Activated effector memory CD4-positive, alpha-beta T cell treated with anti-CD3 and anti-CD28 coated beads, Interleukin-2, amount 50 U/mL, for 16 hours (primary cell): Measurements from ENCODE around the gene CAMTA1.
"Not testable (repeated sequence)": the region's sequence is repeated elsewhere in the genome, so short reads cannot be mapped to it uniquely, and the experiment has no call there.

Experiments
- DNase-seq: peaks from one replicate; pipeline ENCODE4 v3.0.0-alpha.2; 2020

Gene CAMTA1

GRCh38 chr1:7121622-7121988 is 336.4 kb downstream of the CAMTA1 start:
- no peak for DNase-seq

- DNase-seq: no peak
Measured at GRCh38 chr1:7127322-7128075, 342.2 kb downstream of the CAMTA1 start.

DNA sequence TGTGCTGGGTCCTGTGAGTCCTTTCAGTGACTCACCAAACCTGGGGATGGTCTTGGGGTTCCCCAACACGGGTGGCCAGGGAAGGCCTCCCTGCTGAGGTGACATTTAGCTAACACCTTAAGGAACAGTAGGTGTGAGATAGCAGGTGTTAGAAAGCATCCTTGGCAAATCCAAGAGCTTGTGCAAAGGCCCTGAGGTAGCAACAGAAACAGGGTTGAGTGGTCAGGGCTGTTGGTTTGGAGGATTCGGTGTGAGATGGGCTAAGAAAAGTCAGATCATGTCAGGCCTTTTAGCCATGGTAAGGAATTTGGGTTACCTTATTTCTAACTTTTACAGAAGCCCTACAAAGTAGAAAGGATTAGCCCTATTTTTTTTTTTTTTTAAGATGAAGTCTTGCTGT is 343.0 kb downstream of the CAMTA1 start:
- no peak for DNase-seq

DNA sequence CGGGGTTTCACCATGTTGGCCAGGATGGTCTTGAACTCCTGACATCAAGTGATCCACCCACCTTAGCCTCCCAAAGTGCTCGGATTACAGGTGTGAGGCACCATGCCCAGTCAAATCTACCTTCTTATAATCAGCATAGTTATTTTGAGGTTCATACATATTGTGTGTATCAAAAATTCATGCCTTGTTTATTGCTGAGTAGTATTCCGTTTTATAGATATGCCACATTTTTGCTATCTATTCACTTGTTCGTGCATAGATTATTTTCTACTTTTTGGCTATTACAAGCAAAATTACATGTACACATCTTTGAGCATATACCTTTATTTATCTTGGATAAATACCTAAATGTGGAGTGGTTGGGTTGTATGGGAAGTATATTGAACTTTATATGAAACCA is 344.9 kb downstream of the CAMTA1 start:
- DNase-seq: no peak

- no peak for DNase-seq
Measured at GRCh38 chr1:7135493-7135892, 350.2 kb downstream of the CAMTA1 start.

DNA sequence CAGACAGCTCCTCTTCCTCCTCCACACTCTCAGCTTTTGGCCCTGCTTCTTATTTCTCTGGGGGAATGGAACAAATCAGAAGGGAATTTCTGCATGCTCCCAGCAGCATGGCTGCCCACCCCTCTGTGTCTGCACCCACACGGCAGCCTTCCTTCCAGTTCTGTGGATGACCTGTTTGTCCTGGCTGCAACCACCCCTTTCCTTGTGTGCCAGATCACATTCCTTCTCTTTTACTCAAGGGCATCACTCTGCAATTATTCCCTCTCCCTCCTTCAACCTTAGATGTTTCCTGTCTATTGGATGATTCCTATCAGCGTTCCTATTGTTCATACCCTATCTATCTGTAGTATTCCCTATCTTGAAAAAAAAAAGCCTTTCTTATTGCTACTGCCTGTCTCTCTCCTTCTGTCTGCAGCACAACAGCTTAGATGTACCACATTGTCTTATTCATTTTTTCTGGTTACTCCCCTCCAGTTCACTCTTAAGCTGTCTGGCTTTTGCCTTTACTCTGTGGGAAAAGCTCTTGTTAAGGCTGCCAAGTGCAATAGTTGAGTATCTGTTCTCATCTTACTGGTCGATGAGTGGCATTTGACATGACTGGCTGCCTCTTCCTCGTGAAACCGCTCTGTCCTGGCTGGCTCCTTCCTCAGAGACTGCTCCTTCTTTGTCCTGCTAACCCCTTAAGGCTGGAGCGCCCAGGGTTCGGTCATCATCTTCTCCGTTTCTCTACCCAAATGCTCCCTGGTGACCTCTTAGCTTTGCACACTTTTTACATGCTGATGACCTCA is 351.1 kb downstream of the CAMTA1 start:
- DNase-seq: no peak

GRCh38 chr1:7140251-7140650 is 355.0 kb downstream of the CAMTA1 start:
- DNase-seq: no peak

GRCh38 chr1:7145947-7146346 is 360.7 kb downstream of the CAMTA1 start:
- DNase-seq: no peak

DNA sequence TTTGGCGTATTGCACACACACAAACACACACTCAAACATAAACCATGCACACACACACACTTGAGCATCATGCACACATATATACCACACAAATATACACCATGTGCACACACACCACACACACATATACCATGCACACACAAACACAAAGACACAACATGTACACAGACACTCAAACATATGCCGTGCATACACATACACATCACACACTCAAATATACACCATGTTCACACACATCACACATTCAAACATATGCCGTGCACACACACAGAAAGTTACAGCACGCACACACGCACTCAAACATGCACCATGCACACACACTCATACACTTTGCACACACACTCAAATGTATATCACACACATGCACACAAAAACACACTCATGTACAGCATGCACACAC is 361.5 kb downstream of the CAMTA1 start:
- no peak for DNase-seq

DNA sequence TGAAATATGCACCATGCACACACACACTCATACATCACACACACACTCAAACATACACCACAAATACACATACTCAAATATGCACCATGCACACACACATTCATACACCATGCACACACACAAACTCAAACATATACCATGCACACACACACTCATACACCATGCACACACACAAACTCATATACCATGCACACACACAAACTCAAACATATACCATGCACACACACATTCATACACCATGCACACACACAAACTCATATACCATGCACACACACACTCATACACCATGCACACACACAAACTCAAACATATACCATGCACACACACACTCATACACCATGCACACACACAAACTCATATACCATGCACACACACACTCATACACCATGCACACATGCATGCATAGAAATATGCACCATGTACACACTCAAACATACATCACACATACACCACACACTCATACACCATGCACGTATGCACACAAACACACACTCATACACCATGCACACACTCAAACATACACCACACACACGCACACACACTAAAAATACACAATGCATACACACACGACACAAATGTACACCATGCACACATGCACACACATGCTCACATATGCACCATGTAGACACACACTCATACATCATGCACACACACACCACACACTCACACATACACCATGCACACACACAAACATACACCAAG is 362.5 kb downstream of the CAMTA1 start:
- DNase-seq: not testable (repeated sequence)

DNA sequence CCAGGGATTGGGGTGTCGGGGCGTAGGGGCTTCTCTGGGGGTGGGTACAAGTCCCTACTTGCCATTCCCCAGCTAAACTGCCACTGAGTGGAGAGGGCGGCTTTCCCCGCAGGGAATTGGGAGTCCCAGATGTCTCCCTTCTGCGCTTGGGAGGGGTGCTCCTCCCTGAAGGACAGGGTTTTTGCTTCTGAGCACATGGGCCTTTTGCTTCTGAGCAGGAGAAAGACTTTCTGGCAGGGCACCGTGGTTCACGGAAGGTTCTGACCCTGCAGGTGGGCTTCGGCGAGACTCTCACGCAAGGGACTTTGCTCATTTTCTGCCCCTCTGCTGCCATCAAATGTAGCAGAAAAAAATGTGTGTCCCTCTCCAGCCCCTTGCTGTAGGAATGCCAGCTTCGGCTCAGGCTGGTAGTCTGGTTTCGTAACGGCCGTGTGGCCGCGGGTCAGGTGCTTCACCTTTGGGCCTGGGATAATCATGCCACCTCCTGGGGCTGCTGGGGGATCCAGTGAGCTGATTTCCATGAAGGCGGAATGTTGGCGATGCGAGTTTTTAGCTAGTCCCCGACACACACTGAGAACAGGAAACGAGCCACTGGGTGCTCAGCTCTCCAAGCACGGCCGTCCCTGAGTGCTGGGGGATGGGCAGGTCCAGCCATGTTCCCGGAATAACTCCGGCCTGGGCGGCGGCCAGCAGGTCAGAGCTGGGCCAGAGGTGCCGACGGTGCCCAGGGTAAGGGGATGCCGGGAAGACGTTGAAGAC is 364.0 kb downstream of the CAMTA1 start:
- no peak for DNase-seq

DNA sequence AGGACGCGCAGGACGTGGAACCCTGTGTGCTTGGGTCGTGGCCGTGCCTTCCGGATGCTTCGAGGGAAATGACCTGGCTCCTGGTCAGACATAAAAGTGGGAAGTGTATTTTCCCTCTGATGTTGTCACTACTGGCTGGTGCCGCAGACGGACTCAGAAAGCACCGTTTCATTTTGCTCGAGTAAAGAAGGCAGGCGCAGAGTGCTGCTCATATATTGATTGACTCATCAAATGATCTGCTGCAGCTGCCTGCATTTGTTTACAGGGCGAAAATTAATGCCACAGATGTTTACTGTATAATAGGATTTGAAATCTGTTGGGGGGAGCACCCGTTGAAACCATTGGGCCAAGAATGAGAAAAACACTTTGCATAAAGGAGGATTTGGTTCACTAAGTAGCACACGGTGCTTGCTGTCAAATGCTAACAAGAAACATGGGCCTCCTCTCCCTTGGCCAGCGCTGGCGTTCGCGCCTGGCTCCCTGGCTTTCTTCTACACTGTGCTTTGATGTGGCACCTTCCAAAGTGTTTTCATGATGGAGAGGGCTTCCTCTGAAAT is 365.5 kb downstream of the CAMTA1 start:
- no peak for DNase-seq

GRCh38 chr1:7151978-7152377 is 366.7 kb downstream of the CAMTA1 start:
- no peak for DNase-seq

DNA sequence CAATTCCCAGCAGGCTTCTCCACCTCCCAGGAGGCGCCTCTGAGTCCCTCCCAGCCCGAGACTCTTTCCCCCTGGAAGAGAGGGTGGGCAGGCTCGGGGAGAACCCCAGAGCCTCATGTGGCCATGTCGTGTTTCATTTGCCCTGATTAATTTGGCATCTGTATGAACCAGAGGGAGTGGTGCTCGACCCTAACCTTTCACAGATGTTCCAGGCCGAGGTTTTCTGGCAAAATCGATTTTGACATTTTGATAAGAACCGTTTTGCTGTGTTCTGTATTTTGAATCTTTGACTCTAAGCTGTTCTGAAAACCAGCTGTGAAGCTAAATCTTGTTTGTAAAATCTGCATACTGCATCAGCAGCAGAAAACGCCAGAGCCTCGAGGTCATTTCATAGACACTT is 367.4 kb downstream of the CAMTA1 start:
- no peak for DNase-seq

DNA sequence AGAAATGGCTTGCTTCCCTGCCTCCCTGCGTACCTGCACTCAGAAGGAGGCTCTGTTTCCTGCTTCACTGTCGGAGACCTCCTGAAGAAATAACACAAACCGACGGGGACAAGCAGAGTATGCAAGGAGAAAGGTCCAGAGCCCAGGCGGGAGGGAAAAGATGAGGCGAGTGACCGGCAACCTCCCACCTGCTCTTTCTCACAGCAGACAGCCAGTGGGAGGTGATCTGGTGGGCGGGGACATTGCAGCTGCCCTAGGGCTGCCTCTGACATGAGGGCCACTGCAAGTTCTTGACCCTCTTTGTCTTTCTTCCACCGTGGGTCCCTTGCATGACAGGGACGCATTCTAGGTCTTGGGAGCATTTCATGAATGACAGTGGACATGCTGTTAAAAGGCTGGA is 368.2 kb downstream of the CAMTA1 start:
- no peak for DNase-seq

GRCh38 chr1:7159116-7159781 is 374.0 kb downstream of the CAMTA1 start:
- no peak for DNase-seq

GRCh38 chr1:7168554-7168953 is 383.3 kb downstream of the CAMTA1 start:
- DNase-seq: not testable (repeated sequence)

DNA sequence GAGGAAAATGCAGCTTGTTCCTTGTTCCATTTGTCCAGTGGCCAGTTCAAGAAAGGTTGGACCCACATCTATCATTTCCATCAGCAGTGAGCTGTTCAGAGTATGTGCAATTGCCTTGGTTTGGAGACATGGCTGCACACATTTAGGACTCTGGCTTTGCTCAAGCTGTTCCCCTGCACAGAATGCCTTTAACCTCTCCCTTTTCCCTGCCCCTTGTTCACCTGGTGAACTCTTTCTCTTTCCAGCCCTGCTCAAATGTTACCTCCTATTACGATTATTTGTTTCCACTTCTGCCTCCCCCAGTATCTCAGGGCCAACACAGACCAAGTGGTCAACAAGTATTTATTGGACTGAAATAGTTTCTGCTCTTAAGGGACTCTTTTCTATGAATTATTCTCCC is 385.9 kb downstream of the CAMTA1 start:
- no peak for DNase-seq

GRCh38 chr1:7171574-7171973 is 386.3 kb downstream of the CAMTA1 start:
- no peak for DNase-seq

DNA sequence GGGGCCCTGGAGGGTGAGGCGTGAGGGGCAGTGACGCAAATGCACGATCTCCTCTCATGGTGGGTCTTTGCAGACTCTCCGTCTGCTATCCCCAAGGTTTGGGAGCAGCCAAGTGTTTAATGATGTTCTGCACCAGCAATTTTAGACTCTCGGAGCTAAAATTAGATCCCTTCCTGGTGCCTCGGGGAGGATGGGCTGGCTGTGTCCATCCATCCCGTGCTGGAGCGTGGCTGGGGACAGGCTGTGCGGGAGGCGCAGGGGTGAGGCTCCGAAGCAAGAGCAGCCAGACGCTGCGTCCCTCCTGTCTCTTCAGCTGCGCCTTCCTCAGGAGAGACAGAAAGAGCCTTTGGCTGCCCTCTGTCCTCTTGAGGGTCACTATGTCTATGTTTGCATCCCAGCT is 387.6 kb downstream of the CAMTA1 start:
- DNase-seq: no peak

DNA sequence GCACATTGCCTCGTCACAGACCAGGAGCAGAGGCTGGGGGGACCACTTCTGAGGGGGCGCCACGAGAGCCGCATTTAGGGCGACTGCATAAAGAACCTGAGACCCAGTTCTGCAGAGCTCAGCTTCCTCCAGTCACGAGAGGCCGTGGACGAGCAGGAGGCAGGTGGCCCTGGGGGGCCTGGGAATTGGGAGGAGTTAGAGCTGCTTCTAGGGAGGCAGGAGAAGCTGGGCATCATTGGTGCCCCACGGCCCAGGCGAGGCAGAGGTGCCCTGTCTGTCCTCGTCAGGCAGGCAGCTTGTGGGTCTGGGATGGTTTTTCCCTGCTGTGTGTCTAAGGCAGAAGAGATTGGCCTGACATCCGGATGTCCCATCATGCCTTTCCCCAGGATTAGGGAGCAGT is 389.3 kb downstream of the CAMTA1 start:
- no peak for DNase-seq
